Gastroesophageal sphincter (tissue), 3 donors: ENCODE data around the gene TMEM198.

ENCODE experiments used
- CTCF ChIP-seq, 4 experiments: fragments of 200-600 bp in 2 of 4; fragments of 450-650 bp in 2 of 4; sonication (generic) in 1 of 4; IDR thresholded peaks; one replicate each; pipeline ENCODE4 v1.5.1; 2017 to 2019; ENCODE audit warnings: antibody characterized with exemption in 4 of 4, mild to moderate bottlenecking in 2 of 4, moderate library complexity in 2 of 4
- EP300 ChIP-seq: sonication (generic); formaldehyde crosslinking; IDR thresholded peaks from one replicate; pipeline ENCODE4 v1.6.1; 2017; ENCODE audit warnings: antibody characterized with exemption, mild to moderate bottlenecking
- POLR2AphosphoS5 ChIP-seq: sonication (generic); formaldehyde crosslinking; IDR thresholded peaks from one replicate; pipeline ENCODE4 v1.6.1; 2017; ENCODE audit warnings: antibody characterized with exemption

- no peak for TF ChIP-seq CTCF (IDR thresholded peaks at IDR 0.05)
- no peak for TF ChIP-seq EP300
- no peak for TF ChIP-seq POLR2AphosphoS5
These were observed 29.3 kb downstream of the TMEM198 start for GRCh38 chr2:219573166-219573565.
